Lung (tissue), 12 donors: ENCODE measurements around the gene DAB1. TPM values are rescaled to one million over a fixed set of nuclear protein-coding genes. Genes with fewer than 3 reads are reported as not detected.

Experiments used
- ATAC-seq: fragments of 200-7000 bp; cut with Tn5 transposase; one replicate; pipeline ENCODE4 v1.9.1; 2020; ENCODE audit warnings: moderate number of reproducible peaks; ENCODE audit not compliant: insufficient read depth, low FRiP score
- DNase-seq, 3 donors: peaks; one replicate each; pipeline ENCODE4 v3.0.0-alpha.2; 2013 to 2017
- H3K27ac ChIP-seq, 2 donors: one replicate each; pipeline ENCODE4 v1.5.1; 2013; ENCODE audit warnings: mild to moderate bottlenecking in 2 of 2, moderate library complexity in 2 of 2, control low read depth in 1 of 2, inconsistent platforms in 1 of 2, low read depth in 1 of 2, low read length in 1 of 2
- H3K27me3 ChIP-seq, 3 donors: one replicate each; pipeline ENCODE4 v1.5.1; 2013; ENCODE audit warnings: low read length in 2 of 3; ENCODE audit not compliant: control insufficient read depth in 3 of 3, insufficient read depth in 3 of 3
- H3K36me3 ChIP-seq, 4 donors: one replicate each; pipeline ENCODE4 v1.5.1; 2013; ENCODE audit warnings: low read length in 4 of 4, mild to moderate bottlenecking in 1 of 4, moderate library complexity in 1 of 4; ENCODE audit not compliant: control insufficient read depth in 4 of 4, insufficient read depth in 4 of 4
- H3K4me1 ChIP-seq, 5 donors: one replicate each; pipeline ENCODE4 v1.5.1; 2013; ENCODE audit warnings: low read length in 5 of 5, mild to moderate bottlenecking in 2 of 5, moderate library complexity in 1 of 5; ENCODE audit not compliant: control insufficient read depth in 5 of 5, insufficient read depth in 5 of 5
- H3K4me3 ChIP-seq: one replicate; pipeline ENCODE4 v1.5.1; 2013; ENCODE audit warnings: mild to moderate bottlenecking, control low read depth, moderate library complexity
- H3K9ac ChIP-seq, 2 donors: one replicate each; pipeline ENCODE4 v1.5.1; 2013; ENCODE audit warnings: low read length in 2 of 2, control low read depth in 1 of 2; ENCODE audit not compliant: insufficient read depth in 1 of 2
- H3K9me3 ChIP-seq, 4 donors: one replicate each; pipeline ENCODE4 v1.5.1; 2013; ENCODE audit warnings: low read length in 3 of 4, mild to moderate bottlenecking in 1 of 4, moderate library complexity in 1 of 4; ENCODE audit not compliant: control insufficient read depth in 4 of 4, insufficient read depth in 3 of 4
- CTCF ChIP-seq: IDR thresholded peaks from 2 replicates; pipeline ENCODE4 v1.5.1; 2012; ENCODE audit warnings: mild to moderate bottlenecking; ENCODE audit errors: control extremely low read depth, extremely low read depth
- WGBS, 2 donors: extraction: QIAGEN DNeasy Blood & Tissue Kit; methylation state at CpG; one replicate each; pipeline ENCODE4 v1.1.7; 2013; 5-methylcytosine and 5-hydroxymethylcytosine counted together
- polyA plus RNA-seq, 2 donors: library from polyadenylated mRNA; stranded (reverse); fragments of 200-250 nt; gene quantifications; one replicate each; pipeline ENCODE4 v1.2.1, GENCODE V29; 2013
- total RNA-seq, 2 donors: library from RNA; depleted of rRNA in 1 of 2; stranded (reverse); fragments of >200 nt in 1 of 2; gene quantifications; one replicate each; pipeline ENCODE4 v1.2.1, GENCODE V29; 2014 to 2021
- donor health status: control.
- donor health status: control.
- donor health status: Bipolar disorder and iron deficiency.
- donor health status: healthy.
- donor health status: DM: yes; HTN: yes; CAD: no.

DAB1 gene
- total and polyA plus RNA-seq, 4 donors = 0.06 to 0.77 (median 0.10) TPM

DNA sequence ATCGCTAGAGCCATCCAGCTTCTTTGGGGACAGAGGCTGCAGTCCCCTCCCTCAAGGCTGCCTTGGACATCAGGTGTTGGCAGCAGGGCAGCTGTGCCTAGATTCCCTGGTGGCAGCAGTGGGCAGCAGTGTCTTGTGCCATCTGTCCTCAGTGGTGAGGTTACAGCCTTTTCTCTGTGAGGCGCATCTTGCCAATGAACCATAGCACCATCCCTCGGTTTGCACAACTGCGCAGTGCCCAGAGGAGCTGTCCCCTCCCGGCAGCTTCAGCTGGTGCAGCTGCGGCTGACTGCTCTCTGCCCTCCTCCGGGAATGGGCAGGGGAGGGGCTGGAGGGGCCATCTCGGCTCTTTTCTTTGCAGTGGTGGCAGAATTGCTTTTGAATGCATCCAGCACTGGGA, 399.0 kb downstream of the DAB1 start:
- ATAC-seq (no peak), DNase-seq (no peak)
- TF ChIP-seq CTCF = no peak
- 64 to 67% methylated on average over 8 of the region's 8 CpGs for WGBS, 2 donors
- Histone ChIP-seq H3K36me3 (no peaks in the 10 kb centered on the region), H3K9ac (no peak overlapping the region), H3K27ac (no peak overlapping the region), H3K4me1 (no peaks in the 10 kb centered on the region), H3K27me3 (no peaks in the 10 kb centered on the region), H3K4me3 (no peak overlapping the region), H3K9me3 (peaks cover 0 to 7% (median 0%) of the 10 kb centered on the region in 4 donors)

- TF ChIP-seq CTCF = no peak
- DNase-seq (no peak), ATAC-seq (no peak)
- 76 to 80% methylated on average over 4 of the region's 4 CpGs for WGBS, 2 donors
- H3K27ac ChIP-seq = no peak overlapping the region
- H3K4me1 ChIP-seq = no peaks in the 10 kb centered on the region
- H3K36me3 ChIP-seq = no peaks in the 10 kb centered on the region
- H3K9ac ChIP-seq = no peak overlapping the region
- H3K9me3 ChIP-seq = peaks cover 0 to 6% (median 0%) of the 10 kb centered on the region in 4 donors
- H3K4me3 ChIP-seq = no peak overlapping the region
- H3K27me3 ChIP-seq = no peaks in the 10 kb centered on the region
Measured at GRCh38 chr1:57024428-57024827, 399.4 kb downstream of the DAB1 start.

DNA sequence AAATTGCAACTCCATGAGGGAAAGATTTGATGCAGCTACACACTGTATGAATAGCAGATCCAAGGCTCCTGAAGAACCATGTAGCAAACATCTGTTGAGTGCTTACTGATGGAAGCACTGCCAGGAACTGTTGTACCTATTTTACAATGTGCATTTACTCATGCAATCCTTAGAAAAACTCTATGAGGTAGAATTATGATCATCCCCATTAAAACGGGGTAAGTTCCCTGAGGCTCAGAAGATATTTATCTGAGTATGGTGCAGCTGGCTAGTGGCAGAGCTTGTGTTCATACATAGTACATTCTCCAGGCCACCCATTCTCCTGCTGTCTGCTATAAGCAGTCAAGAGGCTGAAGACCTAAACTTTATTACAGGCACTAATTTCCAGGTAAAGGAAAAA, 403.6 kb downstream of the DAB1 start:
- WGBS, 2 donors = 79 to 83% methylated on average over 1 of the region's 1 CpG
- Histone ChIP-seq H3K27ac (no peak overlapping the region), H3K4me3 (no peak overlapping the region), H3K4me1 (no peaks in the 10 kb centered on the region), H3K36me3 (no peaks in the 10 kb centered on the region), H3K9me3 (no peaks in the 10 kb centered on the region), H3K27me3 (no peaks in the 10 kb centered on the region), H3K9ac (no peak overlapping the region)
- ATAC-seq (no peak), DNase-seq (no peak)
- TF ChIP-seq CTCF = no peak

DNA sequence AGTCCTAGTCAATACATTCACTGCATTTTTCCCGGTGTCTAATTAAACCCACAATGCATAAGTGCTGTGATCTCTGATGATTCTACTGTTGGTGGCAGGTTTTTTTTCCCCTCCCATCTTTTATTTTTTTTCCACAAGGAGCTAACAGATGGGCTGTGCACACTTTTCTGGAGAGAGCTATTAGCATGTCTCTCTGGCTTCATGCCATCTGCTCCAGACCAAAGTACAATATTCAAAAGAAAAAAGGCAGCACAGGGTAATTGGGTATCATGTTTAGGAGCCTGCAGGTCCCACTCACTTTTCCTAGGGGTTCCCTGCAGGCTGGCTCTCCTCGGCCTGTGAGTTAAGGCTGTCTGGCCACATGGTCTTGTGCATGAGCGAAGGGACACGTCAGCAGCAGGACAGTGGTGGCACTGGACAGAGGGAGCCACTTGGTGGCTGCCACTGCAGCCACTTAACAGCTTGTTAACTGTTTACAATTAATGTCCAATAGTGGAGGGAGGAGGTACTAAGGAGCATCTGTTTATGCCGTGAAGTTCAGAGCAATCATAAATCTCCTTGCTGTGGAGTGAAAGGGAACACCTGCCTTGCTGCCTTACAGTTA, 404.5 kb downstream of the DAB1 start:
- WGBS, 2 donors = 67 to 79% methylated on average over 5 of the region's 5 CpGs
- Histone ChIP-seq H3K9ac (no peak overlapping the region), H3K27me3 (no peaks in the 10 kb centered on the region), H3K36me3 (no peaks in the 10 kb centered on the region), H3K27ac (no peak overlapping the region), H3K9me3 (peaks cover 0 to 4% (median 0%) of the 10 kb centered on the region in 4 donors), H3K4me1 (no peaks in the 10 kb centered on the region), H3K4me3 (no peak overlapping the region)
- ATAC-seq = no peak
- TF ChIP-seq CTCF = no peak
- peak in 1 of 3 donors; percentile 28 for DNase-seq
